GM18526 (cell line): Measurements from ENCODE around the gene DMAC1.

Experiments
- POLR2A ChIP-seq: IDR thresholded peaks from 3 replicates; pipeline ENCODE4 v1.6.1; 2011; ENCODE audit not compliant: insufficient read length; ENCODE audit errors: extremely low read depth

Gene DMAC1

DNA sequence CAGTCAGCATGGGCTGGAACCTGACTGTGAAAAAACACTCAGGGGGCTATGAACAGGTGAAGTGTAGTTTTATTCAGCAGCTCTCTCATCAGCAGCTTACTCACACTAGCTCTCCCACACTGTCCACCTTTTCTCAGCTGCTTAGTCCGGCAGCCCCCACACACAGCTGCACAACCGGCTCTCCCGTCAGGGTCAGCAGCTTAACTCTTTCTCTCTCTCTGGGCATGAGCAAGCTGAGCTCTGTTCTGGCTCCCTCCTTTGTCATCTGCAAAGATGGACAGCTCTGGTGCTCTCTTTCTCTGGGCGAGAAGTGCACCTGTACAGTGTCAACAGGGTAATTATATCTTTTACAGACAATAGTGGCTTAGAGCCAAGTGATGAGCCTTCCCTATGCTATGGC is 8.2 kb downstream of the DMAC1 start:
- TF ChIP-seq POLR2A = no peak

DNA sequence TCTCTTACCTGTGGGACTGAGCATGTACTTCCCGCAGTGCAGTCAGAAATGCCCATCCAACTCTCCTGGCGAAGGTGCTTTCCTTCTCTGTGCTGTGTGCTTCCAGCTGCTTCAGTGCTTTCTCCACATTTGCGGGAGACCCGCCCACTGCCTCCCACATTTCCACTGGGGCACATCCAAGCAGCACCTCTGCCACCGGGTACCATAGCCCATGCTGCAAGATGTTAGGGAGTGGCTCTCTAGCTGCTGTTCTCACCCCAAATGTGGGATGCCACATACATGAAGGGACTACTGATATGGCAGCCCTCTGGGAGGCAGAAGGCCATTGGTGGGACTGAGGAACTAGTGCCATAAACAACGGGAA is 8.8 kb downstream of the DMAC1 start:
- TF ChIP-seq POLR2A = no peak

DNA sequence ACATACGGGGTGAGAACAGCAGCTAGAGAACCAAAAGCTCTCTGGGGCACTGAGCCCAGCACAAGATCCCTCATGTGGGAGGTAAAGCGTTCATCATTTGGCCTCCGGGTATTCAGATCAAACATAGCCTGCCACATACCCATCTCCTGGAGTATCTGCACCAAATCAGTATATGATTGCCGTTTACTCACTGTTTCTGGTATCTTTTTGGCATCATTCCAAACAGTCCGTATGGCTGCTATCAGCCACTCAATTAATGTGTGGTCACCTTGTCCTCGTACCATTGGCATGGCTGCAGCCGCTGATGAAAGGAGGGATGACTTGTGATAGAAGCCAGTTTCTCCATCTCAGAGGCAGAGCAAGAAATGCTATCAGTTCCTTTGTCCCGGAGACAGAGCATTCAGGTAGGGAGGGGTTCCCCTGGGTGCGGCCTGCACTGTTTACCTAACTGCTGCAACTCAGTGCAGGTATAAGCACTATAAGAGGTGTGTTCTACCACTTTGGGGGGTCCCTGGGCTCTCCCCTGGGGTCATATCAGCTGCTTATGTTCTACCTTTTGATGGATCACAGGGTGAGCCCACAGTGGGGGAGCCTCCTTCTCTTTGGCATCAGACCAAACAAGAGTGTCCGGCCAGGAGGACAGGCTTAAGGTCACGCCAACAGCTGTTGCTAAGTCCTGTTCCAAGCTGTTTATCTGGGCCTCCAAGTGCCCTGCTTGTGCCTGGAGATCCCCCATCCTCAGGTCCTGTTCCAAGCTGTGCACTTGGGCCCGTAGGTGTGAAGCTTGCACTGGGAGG is 9.4 kb downstream of the DMAC1 start:
- TF ChIP-seq POLR2A = no peak

DNA sequence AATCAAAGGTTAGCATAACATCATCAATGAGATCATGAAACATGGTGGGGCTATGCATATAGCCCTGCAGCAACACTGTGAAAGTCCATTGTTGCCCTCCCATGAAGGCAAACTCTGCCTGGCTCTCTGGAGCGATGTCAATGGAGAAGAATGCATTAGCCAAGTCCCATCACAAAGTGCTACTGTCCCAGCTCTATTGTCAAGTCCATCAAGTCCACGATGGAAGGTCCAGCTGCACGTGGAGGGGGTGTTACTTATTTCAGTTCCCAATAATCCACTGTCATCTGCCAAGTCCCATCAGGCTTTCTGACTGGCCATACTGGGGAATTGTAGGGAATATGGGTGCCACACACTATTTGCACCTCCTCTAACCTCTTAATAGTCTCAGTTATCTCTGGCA is 10.8 kb downstream of the DMAC1 start:
- TF ChIP-seq POLR2A = no peak

DNA sequence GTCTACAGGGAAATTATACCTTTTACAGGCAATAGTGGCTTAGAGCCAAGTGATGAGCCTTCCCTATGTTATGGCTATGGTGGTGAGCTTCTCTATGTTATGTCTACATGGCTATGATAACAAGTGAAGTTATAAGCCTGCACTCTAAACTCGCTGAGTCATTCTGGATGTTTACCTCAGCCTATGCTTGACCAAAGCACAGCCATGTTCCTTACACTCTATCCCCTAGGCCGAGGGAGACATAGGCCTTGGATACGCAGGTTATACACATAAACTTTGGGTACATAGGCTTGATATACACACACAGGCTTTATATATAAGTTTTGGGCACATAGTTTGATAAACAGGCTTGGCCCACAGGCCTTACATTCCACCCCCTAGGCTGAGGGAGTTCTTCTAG is 13.8 kb downstream of the DMAC1 start:
- TF ChIP-seq POLR2A = no peak

DNA sequence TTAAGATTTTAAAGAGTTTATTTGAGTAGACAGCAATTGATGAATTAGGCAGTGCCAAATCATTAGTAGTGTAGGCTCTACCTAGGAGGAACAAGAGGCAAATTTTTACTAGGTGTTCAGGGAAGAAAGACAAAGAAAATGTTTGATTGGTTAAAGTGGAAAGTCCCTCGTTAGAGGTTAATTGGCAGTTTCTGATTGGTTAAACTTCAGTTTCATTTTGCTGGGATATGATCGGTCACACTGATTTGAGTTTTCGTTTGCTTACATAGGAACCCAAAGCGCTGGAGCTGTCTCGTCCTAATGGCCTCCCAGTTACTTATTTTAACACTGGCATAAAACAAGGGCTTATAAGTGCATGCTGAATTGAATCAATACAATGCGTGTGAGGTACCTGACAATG is 15.1 kb downstream of the DMAC1 start:
- no peak for TF ChIP-seq POLR2A

DNA sequence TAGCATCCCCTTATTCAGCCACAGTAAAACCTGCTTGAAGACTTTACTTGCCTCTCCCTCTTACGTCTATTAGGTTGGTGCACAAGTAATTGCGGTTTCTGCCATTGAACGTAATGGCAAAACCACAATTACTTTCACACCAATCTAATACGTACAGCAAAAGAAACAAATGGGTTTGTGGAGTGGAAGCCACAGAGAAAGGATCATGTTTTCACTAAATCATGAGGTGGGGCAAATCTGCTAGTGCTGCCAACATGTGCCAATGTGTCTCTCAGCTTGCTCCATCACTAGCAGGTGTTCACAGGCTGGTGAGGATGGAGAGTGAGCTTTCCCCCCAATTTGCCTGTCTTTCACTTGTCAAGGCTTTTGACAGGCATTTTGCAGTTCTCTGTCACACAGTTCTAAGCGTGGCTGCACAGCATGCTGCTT is 15.9 kb downstream of the DMAC1 start:
- no peak for TF ChIP-seq POLR2A

DNA sequence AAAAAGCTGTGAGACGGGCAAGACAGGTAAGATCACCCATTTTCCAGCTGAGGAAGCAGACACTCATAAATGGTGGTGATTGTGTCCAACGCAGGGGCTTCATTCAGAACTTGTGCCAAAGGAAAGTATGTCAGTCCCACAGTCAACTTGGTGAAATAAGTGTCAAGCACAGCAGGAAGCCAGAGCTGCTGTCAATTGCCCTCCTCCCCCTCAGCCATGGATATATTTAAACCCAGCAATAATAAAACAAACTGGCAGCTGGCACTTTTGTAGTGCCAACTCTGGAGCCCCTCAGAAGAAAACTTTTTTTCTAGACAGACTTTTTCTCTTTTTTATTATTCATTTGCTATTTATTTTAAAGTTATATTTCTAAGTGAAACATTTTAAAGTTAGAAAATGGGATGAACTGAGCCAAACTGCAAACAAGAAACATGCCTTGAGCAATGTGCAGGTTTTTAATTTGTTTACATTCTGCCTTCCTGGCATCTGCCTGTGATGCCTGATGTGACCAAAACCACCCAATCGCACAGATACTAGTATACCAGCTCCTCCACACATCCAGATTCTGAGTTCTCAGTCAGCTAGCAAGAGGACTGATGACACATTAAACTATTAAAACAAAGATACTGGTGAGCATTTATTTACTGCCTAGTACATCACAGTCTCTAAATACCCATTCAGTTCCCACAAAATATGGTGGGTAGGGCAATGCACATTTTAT is 17.0 kb downstream of the DMAC1 start:
- TF ChIP-seq POLR2A = no peak

DNA sequence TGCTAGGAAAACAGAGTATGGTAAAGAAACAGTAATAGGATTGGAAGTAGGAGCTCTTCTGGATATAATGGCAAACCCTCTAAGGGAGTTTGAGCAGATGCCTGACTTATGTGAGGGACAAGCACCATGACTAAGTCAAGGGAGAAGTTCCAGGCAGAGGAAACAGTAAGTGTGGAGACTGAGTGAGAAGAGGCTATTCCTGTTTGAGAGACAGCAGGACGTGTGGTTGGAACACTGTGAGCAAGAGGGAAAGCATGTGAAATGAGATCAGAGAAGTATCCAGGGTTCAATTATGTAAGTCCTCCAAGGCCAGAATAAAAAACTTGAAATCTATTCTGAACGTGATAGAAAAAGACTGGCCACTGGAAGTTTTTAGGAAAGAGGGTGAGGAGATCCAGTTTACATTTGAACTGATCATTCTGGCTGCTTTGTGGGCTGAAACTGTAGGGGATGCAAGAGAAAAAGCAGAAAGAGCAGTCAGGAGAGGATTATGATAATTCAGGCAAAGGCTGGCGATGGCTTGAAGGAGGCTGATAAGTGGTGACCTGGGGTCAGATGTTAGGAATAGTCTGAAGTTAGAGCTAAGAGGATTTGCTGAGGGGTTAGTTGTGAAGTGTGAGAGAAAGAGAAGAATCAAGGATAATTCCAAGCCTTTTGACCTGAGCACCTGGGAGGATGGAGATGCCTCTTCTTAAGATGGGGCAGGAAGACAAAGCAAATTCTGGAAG is 19.2 kb downstream of the DMAC1 start:
- TF ChIP-seq POLR2A = no peak

DNA sequence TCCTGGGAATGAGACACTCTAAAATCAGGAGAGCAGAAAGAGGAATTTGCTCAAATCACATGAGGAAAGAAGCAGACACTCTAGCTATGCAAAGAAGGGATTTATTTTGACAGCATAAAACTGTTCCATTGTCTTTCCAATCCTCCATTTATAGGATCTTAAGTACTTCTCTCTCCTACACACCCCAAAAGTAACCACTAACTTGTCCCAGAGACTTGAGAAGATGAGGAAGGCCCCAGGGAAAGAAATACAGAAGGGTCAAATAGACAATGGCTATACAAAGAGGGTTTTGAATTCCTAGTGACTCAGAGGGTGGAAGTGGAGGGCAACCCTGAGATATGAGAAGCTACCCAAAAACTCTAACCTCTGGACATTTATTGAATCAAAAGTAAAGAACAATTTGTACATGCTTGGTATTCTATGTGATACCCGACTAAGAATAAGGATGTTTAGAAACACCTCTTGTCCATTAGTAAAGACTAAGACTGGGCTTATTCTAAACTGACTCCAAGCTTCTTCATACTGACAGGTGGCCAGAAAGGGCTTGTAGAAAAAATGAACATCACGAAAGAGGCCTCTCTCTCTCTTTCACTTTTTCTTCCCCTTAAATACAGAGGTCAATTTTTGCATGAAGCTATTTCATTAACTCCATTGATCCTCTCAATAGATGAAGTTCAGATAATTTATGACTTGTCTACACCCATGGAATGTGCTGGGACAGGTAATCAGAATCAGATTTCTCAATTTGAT is 20.6 kb downstream of the DMAC1 start:
- TF ChIP-seq POLR2A = no peak

DNA sequence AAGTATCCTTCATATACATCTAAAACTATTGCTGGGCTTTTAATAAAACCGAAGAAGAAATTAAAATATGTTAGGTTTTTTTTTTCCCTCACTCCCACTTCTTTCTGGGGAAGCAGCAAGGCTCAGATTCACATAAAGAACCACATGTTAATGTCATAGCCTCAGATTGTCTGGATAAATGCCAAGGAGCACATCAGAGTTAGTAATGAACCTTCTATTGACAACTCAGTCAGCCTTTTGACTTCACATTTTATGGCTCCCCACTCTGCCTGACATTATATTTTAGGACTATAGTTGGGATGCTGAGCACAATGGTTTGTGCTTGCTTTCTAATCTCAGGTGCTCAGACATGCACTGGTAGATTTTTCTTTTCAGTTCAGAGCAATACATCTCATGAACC is 21.8 kb downstream of the DMAC1 start:
- no peak for TF ChIP-seq POLR2A

DNA sequence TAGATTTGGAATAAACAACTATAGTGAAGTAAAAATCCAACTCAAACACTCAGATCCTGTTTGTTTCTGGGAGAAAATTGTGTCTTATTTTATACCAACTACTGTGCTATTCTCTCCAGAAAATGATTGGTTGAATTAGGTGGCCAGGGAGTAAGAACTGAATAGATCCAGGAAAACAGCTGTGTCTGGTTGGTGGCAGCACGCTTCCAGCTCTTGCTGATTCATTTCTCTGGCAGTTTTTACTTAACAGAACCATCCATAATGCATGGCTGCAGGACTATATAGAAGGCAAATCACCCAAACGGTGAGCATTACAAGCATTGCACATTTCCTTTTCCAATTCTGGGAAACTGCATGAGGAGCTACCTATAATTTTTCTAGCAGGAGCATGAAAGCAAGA is 29.5 kb downstream of the DMAC1 start:
- TF ChIP-seq POLR2A = no peak

DNA sequence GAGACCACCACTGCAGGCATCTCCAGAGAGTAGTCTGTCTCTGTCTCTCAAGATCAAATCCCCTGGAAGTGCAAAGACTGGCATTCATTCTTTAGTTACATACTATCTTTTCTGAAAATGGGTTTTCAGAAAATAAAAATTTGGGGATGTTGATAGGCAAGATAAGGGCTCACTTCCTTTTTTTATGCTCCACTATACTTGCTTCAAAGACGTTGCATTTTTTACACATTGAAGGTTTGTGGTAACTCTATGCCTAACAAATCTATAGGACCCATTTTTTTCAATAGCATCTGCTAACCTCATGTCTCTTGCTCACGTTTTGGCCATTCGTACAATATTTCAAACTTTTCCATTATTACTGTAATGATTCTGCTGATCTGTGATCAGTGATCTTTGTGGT is 37.0 kb downstream of the DMAC1 start:
- no peak for TF ChIP-seq POLR2A

DNA sequence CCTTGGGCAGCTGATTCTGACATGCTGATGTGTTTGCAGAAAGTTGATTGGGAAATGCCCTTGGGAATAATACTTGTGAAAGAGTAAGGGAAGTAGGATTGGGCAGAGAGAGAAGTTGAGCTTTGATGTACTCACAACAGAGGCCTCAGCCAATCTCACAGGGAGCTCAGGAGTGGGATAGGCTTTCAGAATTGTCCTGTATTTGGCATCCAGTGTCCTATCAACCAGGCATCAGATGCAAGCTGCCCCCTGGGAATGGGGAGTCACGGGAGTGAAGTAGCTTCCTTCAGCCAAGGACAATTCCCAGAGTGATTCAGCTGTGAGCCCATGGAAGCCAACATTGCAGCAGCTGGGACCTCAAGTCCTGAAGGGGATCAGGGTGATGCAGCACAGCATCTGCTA is 39.6 kb downstream of the DMAC1 start:
- no peak for TF ChIP-seq POLR2A

DNA sequence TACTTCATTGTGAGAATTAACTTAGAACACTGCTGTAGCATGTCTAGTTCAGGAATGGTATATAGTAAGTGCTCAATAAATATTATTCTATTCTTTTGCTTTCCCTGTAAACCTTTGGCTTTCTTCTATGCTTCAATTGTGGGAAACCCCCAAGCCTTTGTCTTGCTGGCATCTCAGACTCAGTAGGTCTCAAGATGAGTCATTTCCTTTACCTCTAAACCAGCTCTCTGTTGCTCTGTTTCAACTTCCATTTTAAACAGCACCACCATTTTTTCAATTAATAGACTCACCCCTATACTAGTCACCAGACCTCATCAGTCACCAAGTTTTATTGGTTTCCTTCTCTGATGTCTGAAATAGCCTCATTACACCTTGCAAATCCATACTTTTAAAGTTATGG is 43.5 kb downstream of the DMAC1 start:
- no peak for TF ChIP-seq POLR2A

DNA sequence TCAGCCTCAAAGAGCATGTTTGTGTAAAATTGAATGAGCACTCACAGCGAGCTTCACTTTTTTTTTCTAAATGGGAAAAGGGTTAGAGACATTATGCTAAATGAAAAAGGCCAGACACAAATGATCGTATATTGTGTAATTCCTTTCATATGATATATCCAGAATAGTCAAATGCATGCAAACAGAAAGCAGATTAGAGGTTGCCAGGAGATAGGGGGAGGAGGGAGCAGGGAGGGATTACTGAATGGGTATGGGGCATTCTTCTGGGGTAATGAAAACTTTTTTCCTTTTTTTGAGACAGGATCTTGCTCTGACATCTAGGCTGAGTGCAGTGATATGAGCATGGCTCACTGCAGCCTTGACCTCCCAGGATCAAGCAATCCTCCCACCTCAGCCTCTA is 47.1 kb downstream of the DMAC1 start:
- no peak for TF ChIP-seq POLR2A
